GM20000 (cell line): ENCODE results near the gene PIP5K1C.

Experiments
- DNase-seq: peaks from one replicate; pipeline ENCODE4 v3.0.0; 2012; ENCODE audit warnings: low spot score
- TF ChIP-seq, protein P1 (sequence below): IDR thresholded peaks from 2 replicates; pipeline ENCODE4 v1.5.1; 2012; ENCODE audit warnings: mild to moderate bottlenecking, control low read depth; ENCODE audit errors: extremely low read depth, missing control alignments

The PIP5K1C gene

GRCh38 chr19:3725640-3726310 is 25.5 kb upstream of the PIP5K1C start:
- TF ChIP-seq, protein P1, sequence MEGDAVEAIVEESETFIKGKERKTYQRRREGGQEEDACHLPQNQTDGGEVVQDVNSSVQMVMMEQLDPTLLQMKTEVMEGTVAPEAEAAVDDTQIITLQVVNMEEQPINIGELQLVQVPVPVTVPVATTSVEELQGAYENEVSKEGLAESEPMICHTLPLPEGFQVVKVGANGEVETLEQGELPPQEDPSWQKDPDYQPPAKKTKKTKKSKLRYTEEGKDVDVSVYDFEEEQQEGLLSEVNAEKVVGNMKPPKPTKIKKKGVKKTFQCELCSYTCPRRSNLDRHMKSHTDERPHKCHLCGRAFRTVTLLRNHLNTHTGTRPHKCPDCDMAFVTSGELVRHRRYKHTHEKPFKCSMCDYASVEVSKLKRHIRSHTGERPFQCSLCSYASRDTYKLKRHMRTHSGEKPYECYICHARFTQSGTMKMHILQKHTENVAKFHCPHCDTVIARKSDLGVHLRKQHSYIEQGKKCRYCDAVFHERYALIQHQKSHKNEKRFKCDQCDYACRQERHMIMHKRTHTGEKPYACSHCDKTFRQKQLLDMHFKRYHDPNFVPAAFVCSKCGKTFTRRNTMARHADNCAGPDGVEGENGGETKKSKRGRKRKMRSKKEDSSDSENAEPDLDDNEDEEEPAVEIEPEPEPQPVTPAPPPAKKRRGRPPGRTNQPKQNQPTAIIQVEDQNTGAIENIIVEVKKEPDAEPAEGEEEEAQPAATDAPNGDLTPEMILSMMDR = no peak
- no peak for DNase-seq

DNA sequence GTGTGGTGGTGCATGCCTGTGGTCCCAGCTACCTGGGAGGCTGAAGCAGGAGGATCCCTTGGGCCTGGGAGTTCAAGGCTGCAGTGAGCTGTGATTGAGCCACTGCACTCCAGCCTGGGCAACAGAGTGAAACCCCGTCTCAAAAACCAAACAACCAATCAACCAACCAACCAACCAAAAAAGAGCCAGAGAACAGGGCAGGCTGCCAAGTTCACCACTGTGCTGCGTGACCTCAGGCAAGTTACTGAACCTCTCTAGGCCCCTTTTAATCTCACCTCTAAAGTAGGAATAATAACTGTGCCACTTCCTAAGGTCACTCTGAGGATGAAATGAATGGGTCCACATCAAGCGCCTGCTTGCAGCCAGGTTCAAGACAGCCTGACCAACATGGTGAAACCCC is 24.9 kb upstream of the PIP5K1C start:
- TF ChIP-seq, protein P1 = no peak
- no peak for DNase-seq

- peak; percentile 23 for DNase-seq
- TF ChIP-seq, protein P1 = no peak
Observed at GRCh38 chr19:3723883-3724282, 23.6 kb upstream of the PIP5K1C start.

DNA sequence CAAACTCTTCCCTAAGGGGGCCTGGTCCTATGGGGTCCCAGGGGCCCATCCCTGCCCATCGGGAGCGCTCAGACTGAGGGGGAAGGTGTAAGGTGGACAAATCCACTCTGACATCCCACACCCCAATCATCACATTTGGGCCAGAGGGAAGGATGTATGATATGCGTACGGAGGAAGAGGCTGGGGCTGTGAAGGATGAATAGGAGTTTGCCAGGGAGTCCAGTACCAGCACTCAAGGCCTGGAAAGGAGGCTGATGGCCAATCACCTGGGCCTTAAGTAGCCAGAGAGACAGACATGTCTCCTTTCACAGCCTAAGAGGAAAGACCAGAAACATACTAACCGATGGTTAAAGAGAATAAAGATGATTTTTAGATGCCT is 22.8 kb upstream of the PIP5K1C start:
- no peak for DNase-seq
- TF ChIP-seq, protein P1 = no peak

DNA sequence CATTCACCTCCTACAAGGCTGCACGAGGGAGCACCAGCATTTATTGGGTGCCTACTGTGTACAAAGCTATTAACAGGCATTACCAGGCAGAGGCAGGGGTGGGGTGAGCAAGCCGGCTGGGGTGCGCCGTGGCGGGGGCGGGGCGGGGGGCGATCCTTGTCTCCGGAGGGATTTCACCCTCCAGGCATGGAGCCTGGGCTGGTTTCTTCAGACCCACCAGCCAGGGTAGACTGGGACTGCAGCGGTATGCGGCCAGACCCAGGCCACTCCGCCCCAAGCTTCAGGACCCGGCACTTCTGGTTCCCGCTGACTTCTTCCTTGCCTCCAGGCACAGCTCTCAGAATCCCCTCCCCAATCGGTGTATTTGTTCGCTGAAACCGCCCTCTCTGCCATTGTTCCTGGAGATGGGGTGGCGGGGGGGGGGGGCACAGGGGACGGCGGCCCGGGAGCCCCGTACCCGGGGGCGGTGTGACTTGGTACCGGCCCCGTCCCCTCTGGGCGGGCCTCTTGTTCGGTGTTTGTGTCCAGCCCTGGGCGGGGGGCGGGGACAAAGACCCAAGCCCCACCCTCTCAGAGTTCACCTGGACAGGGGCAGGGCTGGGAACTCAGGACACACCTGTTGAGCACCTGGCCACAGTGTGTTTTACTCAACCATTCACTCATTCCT is 22.3 kb upstream of the PIP5K1C start:
- TF ChIP-seq, protein P1 = no peak
- peak; percentile 30 for DNase-seq

DNA sequence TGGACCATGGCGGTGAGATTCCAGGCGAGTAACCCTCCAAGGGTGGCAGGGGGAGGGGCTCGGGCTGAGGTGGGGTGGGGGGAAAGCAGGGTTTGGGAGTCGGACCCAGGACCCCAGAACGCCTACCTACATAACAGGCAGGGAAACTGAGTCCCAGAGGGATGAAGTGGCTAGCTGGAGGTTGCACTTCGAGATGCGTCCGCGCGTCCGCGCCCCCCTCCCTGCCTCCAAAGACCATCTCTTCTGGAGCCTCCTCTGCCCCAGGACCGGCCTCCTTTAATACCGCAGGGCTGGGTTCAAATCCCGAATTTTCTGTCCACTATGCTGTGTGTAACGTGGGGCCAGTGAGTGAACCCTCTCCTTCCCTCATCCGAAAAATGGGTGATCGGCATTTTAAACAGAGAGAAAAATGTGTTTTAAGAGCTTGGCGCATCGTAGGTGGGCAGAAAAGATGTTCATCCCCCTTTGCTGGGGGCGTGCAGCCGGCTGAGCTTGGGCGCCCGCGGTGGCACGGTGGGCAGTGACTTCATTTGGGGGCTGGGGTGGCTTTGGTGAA is 21.7 kb upstream of the PIP5K1C start:
- TF ChIP-seq, protein P1 = no peak
- DNase-seq = peak; percentile 24

DNA sequence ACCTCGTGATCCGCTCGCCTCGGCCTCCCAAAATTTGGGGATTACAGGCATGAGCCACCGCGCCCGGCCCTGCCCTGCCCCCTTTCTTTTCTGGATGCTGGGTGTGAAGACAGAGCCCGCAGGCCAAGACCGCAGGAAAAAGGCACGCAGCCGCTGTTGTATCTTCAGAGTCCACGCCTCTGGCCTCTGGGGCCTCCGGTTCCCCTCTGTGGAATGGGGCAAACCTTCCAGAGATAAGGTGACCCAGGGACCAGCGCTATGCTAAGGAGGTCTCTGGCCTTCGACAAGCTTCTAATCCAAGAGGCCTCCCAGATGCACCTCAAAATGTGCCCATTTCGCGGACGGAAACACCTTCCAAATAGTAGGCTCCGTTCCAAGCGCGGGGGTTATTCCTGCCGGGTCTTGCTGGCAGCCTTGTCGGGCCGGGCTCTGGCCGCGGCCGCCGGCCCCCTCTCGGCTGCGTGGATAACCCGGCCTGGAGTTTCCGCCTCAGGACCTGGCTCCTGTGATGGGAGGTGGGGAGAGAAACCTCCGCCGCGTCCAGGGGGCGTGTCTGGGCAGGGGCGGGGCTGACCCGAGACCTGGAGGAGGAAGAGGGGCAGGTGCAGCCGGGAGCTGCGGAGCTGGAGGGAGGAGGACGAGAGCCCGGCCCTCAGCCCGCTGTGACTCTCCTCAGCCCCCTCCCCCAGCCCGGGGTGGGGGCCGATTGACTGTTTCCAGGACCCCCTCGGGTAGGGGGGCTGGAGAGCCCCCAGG is 21.0 kb upstream of the PIP5K1C start:
- peak; percentile 94 for DNase-seq
- TF ChIP-seq, protein P1 = no peak
